Measurements from ENCODE around the gene KRT80. TPM values are rescaled to one million over a fixed set of nuclear protein-coding genes. Genes with fewer than 3 reads are reported as not detected.

The KRT80 gene
- polyA plus RNA-seq, 3 donors: 0.70 to 1.1 (median 0.99) TPM

- no peak for DNase-seq
Observed at GRCh38 chr12:52141306-52141705, 50.5 kb downstream of the KRT80 start.

GRCh38 chr12:52139579-52140062, 52.2 kb downstream of the KRT80 start:
- no peak for DNase-seq

GRCh38 chr12:52139147-52139546, 52.7 kb downstream of the KRT80 start:
- no peak for DNase-seq

GRCh38 chr12:52137746-52138145, 54.1 kb downstream of the KRT80 start:
- DNase-seq: no peak

- DNase-seq: no peak
Observed at GRCh38 chr12:52132754-52133161, 59.1 kb downstream of the KRT80 start.

- no peak for DNase-seq
Observed at GRCh38 chr12:52130711-52131110, 61.1 kb downstream of the KRT80 start.

- no peak for DNase-seq
Observed at GRCh38 chr12:52127683-52128450, 63.9 kb downstream of the KRT80 start.

- DNase-seq: no peak
Observed at GRCh38 chr12:52126605-52127578, 64.9 kb downstream of the KRT80 start.

GRCh38 chr12:52126050-52126604, 65.7 kb downstream of the KRT80 start:
- DNase-seq: no peak

- no peak for DNase-seq
Observed at GRCh38 chr12:52125476-52125900, 66.3 kb downstream of the KRT80 start.

- DNase-seq: peak; percentile 57
Observed at GRCh38 chr12:52123487-52124186, 68.2 kb downstream of the KRT80 start.

- DNase-seq: no peak
Observed at GRCh38 chr12:52122904-52123303, 68.9 kb downstream of the KRT80 start.

GRCh38 chr12:52122540-52122871, 69.3 kb downstream of the KRT80 start:
- DNase-seq: no peak

- DNase-seq: peak; percentile 73
Observed at GRCh38 chr12:52121824-52122539, 69.8 kb downstream of the KRT80 start.

GRCh38 chr12:52120951-52121823, 70.6 kb downstream of the KRT80 start:
- no peak for DNase-seq

- peak; percentile 57 for DNase-seq
Observed at GRCh38 chr12:52119398-52120254, 72.2 kb downstream of the KRT80 start.
